RWPE2 (cell line): ENCODE measurements around the gene KPNB1.
A peak's percentile ranks its signal among the peaks of the same experiment; 100 is the strongest.

ENCODE experiments used
- ATAC-seq: fragments of 200-7000 bp; cut with Tn5 transposase; 3 replicates; pipeline ENCODE4 v1.9.1; 2021; ENCODE audit warnings: low read depth
- DNase-seq: peaks from one replicate; pipeline ENCODE4 v3.0.0-alpha.2; 2020; ENCODE audit warnings: low spot score
- H3K27ac ChIP-seq: fragments of 450-650 bp; 2 replicates; pipeline ENCODE4 v1.5.1; 2017; ENCODE audit warnings: mild to moderate bottlenecking; ENCODE audit not compliant: poor library complexity, severe bottlenecking
- H3K27me3 ChIP-seq: fragments of 250-450 bp; sonication (Bioruptor Pico); 2 replicates; pipeline ENCODE4 v1.5.1; 2021; ENCODE audit warnings: mild to moderate bottlenecking, moderate library complexity; ENCODE audit not compliant: insufficient read depth, poor library complexity, severe bottlenecking
- H3K36me3 ChIP-seq: fragments of 250-450 bp; sonication (Bioruptor Pico); 2 replicates; pipeline ENCODE4 v1.5.1; 2020; ENCODE audit warnings: low read depth, mild to moderate bottlenecking, moderate library complexity
- H3K4me1 ChIP-seq: fragments of 250-450 bp; sonication (Bioruptor Pico); 2 replicates; pipeline ENCODE4 v1.5.1; 2021; ENCODE audit warnings: mild to moderate bottlenecking, moderate library complexity; ENCODE audit not compliant: insufficient read depth, poor library complexity, severe bottlenecking
- H3K4me3 ChIP-seq: fragments of 250-450 bp; sonication (Bioruptor Pico); 2 replicates; pipeline ENCODE4 v1.5.1; 2021; ENCODE audit warnings: mild to moderate bottlenecking, moderate library complexity; ENCODE audit not compliant: severe bottlenecking
- H3K9me3 ChIP-seq: fragments of 250-450 bp; sonication (Bioruptor Pico); 2 replicates; pipeline ENCODE4 v1.5.1; 2021; ENCODE audit warnings: mild to moderate bottlenecking, moderate library complexity; ENCODE audit not compliant: severe bottlenecking
- CTCF ChIP-seq: fragments of 450-650 bp; IDR thresholded peaks from one replicate; pipeline ENCODE4 v1.5.1; 2017; ENCODE audit warnings: mild to moderate bottlenecking, moderate library complexity; ENCODE audit not compliant: poor library complexity, severe bottlenecking

KPNB1 gene

DNA sequence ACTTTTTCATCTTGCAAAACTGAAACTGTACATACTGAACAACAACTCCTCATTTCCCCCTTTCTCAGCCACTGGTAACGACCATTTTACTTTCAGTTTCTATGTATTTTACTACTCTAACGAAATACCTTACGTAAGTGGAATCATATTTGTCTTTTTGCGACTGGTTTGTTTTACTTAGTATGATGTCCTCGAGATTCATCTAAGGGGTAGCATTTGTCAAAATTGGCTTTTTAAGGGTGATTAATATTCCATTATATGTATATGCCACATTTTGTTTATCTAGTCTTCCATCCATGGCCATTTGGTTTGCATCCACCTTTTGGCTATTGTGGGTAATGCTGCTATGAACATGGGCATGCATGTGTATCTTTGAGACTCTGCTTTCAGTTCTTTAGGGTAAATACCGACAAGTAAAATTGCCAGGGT is 10.4 kb downstream of the KPNB1 start:
- Histone ChIP-seq H3K36me3 (peaks cover 100% of the 10 kb centered on the region), H3K4me3 (no peak overlapping the region), H3K27me3 (no peaks in the 10 kb centered on the region), H3K9me3 (no peaks in the 10 kb centered on the region), H3K27ac (no peak overlapping the region), H3K4me1 (peaks cover 3% of the 10 kb centered on the region)
- ATAC-seq (no peak), DNase-seq (no peak)
- TF ChIP-seq CTCF: no peak

- H3K27ac ChIP-seq: no peak overlapping the region
- ATAC-seq: peak; percentile 74
Measured at GRCh38 chr17:47663912-47664623, 14.3 kb downstream of the KPNB1 start.

GRCh38 chr17:47664624-47664941 is 14.9 kb downstream of the KPNB1 start:
- H3K27ac ChIP-seq: no peak overlapping the region
- H3K27me3 ChIP-seq: no peaks in the 10 kb centered on the region
- peaks cover 3% of the 10 kb centered on the region for H3K4me1 ChIP-seq
- H3K4me3 ChIP-seq: no peak overlapping the region
- no peak for DNase-seq
- TF ChIP-seq CTCF: peak; percentile 65
- peaks cover 98% of the 10 kb centered on the region for H3K36me3 ChIP-seq
- H3K9me3 ChIP-seq: no peaks in the 10 kb centered on the region
- ATAC-seq: no peak

More at GRCh38 chr17:47663912-47664623, 14.3 kb downstream of the KPNB1 start:
- H3K9me3 ChIP-seq: no peaks in the 10 kb centered on the region
- H3K36me3 ChIP-seq: peaks cover 98% of the 10 kb centered on the region
- H3K27me3 ChIP-seq: no peaks in the 10 kb centered on the region
- DNase-seq: no peak
- H3K4me3 ChIP-seq: no peak overlapping the region
- peak; percentile 89 for TF ChIP-seq CTCF
- H3K4me1 ChIP-seq: peaks cover 3% of the 10 kb centered on the region

DNA sequence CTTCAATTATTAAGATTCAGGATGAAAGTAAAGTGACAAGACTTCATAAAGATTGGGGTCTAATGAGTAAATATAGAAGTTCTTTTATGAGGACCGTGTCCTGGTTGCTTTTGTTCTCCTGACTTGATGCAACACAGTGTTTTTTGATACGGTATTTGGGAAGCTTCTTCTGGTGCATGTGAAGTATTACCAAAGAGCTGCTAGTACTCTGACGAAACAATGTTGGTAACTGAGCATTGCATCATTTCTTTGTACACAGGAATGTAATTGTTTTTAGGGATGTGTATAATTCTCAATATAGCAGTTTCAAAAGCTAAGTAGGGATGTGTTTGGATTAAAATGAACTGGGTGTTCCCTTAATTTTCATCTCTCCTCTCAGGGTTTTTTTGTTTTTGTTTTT is 15.9 kb downstream of the KPNB1 start:
- Histone ChIP-seq H3K4me1 (no peaks in the 10 kb centered on the region), H3K36me3 (peaks cover 98% of the 10 kb centered on the region), H3K4me3 (no peak overlapping the region), H3K27me3 (no peaks in the 10 kb centered on the region), H3K9me3 (no peaks in the 10 kb centered on the region), H3K27ac (no peak overlapping the region)
- no peak for TF ChIP-seq CTCF
- DNase-seq (no peak), ATAC-seq (no peak)

- no peaks in the 10 kb centered on the region for H3K27me3 ChIP-seq
- DNase-seq (no peak), ATAC-seq (no peak)
- no peaks in the 10 kb centered on the region for H3K4me1 ChIP-seq
- H3K27ac ChIP-seq: no peak overlapping the region
- peaks cover 98% of the 10 kb centered on the region for H3K36me3 ChIP-seq
- no peak for TF ChIP-seq CTCF
- no peaks in the 10 kb centered on the region for H3K9me3 ChIP-seq
- no peak overlapping the region for H3K4me3 ChIP-seq
Measured at GRCh38 chr17:47669081-47669480, 19.4 kb downstream of the KPNB1 start.
